RWPE2 (cell line): ENCODE measurements around the gene INTS7.

Source experiments
- ATAC-seq: fragments of 200-7000 bp; cut with Tn5 transposase; 3 replicates; pipeline ENCODE4 v1.9.1; 2021; ENCODE audit warnings: low read depth
- DNase-seq: peaks from one replicate; pipeline ENCODE4 v3.0.0-alpha.2; 2020; ENCODE audit warnings: low spot score
- H3K27ac ChIP-seq: fragments of 450-650 bp; 2 replicates; pipeline ENCODE4 v1.5.1; 2017; ENCODE audit warnings: mild to moderate bottlenecking; ENCODE audit not compliant: poor library complexity, severe bottlenecking
- H3K27me3 ChIP-seq: fragments of 250-450 bp; sonication (Bioruptor Pico); 2 replicates; pipeline ENCODE4 v1.5.1; 2021; ENCODE audit warnings: mild to moderate bottlenecking, moderate library complexity; ENCODE audit not compliant: insufficient read depth, poor library complexity, severe bottlenecking
- H3K36me3 ChIP-seq: fragments of 250-450 bp; sonication (Bioruptor Pico); 2 replicates; pipeline ENCODE4 v1.5.1; 2020; ENCODE audit warnings: low read depth, mild to moderate bottlenecking, moderate library complexity
- H3K4me1 ChIP-seq: fragments of 250-450 bp; sonication (Bioruptor Pico); 2 replicates; pipeline ENCODE4 v1.5.1; 2021; ENCODE audit warnings: mild to moderate bottlenecking, moderate library complexity; ENCODE audit not compliant: insufficient read depth, poor library complexity, severe bottlenecking
- H3K4me3 ChIP-seq: fragments of 250-450 bp; sonication (Bioruptor Pico); 2 replicates; pipeline ENCODE4 v1.5.1; 2021; ENCODE audit warnings: mild to moderate bottlenecking, moderate library complexity; ENCODE audit not compliant: severe bottlenecking
- H3K9me3 ChIP-seq: fragments of 250-450 bp; sonication (Bioruptor Pico); 2 replicates; pipeline ENCODE4 v1.5.1; 2021; ENCODE audit warnings: mild to moderate bottlenecking, moderate library complexity; ENCODE audit not compliant: severe bottlenecking
- TF ChIP-seq, protein P1 (sequence below): fragments of 450-650 bp; IDR thresholded peaks from one replicate; pipeline ENCODE4 v1.5.1; 2017; ENCODE audit warnings: mild to moderate bottlenecking, moderate library complexity; ENCODE audit not compliant: poor library complexity, severe bottlenecking

The INTS7 gene

DNA sequence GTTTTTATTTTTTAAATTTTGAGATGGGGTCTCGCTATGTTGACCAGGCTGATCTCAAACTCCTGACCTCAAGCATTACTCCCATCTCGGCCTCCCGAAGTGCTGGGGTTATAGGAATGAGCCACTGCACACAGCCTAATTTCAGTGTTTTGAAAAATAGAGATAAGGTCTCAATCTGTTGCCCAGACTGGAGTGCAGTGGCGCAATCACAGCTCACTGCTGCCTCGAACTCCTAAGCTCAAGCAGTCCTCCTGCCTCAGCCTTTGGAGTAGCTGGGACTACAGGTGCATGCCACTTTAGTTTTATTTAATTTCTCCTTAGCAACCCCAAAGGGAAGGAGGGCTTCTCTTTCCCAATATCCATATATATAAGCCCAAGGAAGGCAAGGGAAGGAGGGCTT, 141.0 kb downstream of the INTS7 start:
- H3K36me3 ChIP-seq: no peaks in the 10 kb centered on the region
- no peaks in the 10 kb centered on the region for H3K9me3 ChIP-seq
- TF ChIP-seq, protein P1, sequence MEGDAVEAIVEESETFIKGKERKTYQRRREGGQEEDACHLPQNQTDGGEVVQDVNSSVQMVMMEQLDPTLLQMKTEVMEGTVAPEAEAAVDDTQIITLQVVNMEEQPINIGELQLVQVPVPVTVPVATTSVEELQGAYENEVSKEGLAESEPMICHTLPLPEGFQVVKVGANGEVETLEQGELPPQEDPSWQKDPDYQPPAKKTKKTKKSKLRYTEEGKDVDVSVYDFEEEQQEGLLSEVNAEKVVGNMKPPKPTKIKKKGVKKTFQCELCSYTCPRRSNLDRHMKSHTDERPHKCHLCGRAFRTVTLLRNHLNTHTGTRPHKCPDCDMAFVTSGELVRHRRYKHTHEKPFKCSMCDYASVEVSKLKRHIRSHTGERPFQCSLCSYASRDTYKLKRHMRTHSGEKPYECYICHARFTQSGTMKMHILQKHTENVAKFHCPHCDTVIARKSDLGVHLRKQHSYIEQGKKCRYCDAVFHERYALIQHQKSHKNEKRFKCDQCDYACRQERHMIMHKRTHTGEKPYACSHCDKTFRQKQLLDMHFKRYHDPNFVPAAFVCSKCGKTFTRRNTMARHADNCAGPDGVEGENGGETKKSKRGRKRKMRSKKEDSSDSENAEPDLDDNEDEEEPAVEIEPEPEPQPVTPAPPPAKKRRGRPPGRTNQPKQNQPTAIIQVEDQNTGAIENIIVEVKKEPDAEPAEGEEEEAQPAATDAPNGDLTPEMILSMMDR: no peak
- no peaks in the 10 kb centered on the region for H3K4me1 ChIP-seq
- ATAC-seq (no peak), DNase-seq (no peak)
- no peak overlapping the region for H3K4me3 ChIP-seq
- no peak overlapping the region for H3K27ac ChIP-seq
- H3K27me3 ChIP-seq: no peaks in the 10 kb centered on the region

DNA sequence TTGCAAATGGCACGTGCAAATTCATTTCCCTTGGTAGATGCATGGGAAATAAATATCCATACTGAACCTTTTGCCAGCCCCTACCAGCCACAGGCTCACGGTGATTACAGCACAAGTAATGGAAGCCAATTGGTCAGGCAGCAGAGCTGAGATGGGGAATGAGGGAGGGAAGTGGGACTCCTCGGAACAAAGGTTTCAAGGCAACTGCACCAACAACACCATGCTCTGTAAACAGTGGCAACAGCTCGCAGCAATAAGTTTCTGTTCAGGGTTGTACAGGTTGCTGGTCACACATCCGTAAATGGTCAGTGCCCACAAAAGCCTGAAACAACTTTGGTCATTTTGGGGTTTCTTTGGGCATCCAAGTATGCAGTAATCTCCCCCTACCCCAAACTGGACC, 142.1 kb downstream of the INTS7 start:
- H3K27ac ChIP-seq: no peak overlapping the region
- DNase-seq (no peak), ATAC-seq (no peak)
- no peaks in the 10 kb centered on the region for H3K9me3 ChIP-seq
- no peak overlapping the region for H3K4me3 ChIP-seq
- no peaks in the 10 kb centered on the region for H3K36me3 ChIP-seq
- TF ChIP-seq, protein P1: no peak
- H3K4me1 ChIP-seq: no peaks in the 10 kb centered on the region
- H3K27me3 ChIP-seq: no peaks in the 10 kb centered on the region

DNA sequence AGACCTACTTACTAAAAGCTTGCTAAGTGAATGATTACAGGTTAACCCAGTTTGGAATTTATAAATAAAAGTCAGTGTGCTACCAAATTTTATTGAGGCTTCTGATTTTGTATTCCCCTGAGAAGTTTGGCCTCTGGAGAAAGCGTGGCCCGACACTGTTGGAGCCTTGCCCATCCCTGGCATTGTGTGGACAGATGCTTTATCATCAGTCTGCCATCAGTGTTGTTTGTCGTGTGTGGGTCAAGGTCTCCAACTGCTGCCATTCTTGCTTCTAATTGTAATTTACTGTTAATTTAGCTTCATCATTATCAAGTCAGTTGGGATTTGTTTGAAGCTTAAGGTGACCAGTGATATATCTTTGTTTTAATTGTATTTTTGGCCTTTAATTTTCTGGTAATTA, 142.8 kb downstream of the INTS7 start:
- Histone ChIP-seq H3K27ac (no peak overlapping the region), H3K4me3 (no peak overlapping the region), H3K9me3 (no peaks in the 10 kb centered on the region), H3K27me3 (no peaks in the 10 kb centered on the region), H3K4me1 (no peaks in the 10 kb centered on the region), H3K36me3 (no peaks in the 10 kb centered on the region)
- no peak for DNase-seq
- no peak for ATAC-seq
- TF ChIP-seq, protein P1: no peak

DNA sequence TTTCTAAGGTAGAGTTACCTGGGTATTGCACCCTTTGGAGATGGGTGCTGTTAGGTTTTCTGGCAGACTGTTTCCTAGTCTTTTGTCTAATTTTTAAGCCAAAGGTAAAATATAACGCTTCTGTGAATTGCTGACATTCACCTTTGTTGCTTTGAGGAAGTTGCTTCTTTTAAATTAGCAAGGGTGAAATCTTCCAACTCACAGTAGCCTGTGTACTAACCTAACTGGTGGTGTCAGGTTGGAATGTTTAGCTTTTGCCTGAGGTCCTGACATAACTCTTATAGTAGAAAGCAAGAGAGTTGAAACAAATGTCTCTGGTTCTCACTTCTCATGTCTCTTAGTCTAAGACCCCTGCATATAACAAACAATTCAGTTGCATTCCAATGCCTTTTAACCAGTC, 143.6 kb downstream of the INTS7 start:
- Histone ChIP-seq H3K27me3 (no peaks in the 10 kb centered on the region), H3K27ac (no peak overlapping the region), H3K4me3 (no peak overlapping the region), H3K4me1 (no peaks in the 10 kb centered on the region), H3K9me3 (no peaks in the 10 kb centered on the region), H3K36me3 (no peaks in the 10 kb centered on the region)
- TF ChIP-seq, protein P1: no peak
- ATAC-seq: no peak
- no peak for DNase-seq
